NCI-H2029 (cell line): Measurements from ENCODE around the gene SAFB.

ENCODE experiments used
- DNase-seq: peaks from one replicate; lab custom pipeline; 2025; lab: John Stamatoyannopoulos, UW

SAFB gene

DNA sequence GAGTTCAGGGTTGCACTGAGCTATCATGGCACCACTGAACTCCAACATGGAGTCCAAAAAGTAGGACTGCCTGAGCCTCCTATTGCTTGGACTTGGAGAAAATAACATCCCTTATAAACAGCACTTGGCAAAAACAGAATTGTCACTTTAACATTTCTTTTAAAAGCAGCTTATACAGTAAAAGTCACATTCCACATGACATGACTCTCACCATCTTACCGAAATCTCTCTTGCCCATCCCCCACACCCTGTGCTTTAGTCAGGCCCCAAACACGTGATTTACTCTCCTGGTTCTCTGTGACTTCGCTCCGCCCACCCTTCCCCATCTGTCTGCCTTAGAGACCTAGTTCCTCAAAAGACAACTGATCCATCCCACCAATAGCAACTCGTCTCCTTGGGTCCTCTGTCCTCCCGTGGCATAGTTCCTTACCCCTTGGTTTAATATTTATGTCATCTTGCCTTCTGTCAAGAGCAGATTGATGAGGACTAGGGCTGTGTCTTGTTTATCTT, 4.6 kb downstream of the SAFB start:
- no peak for DNase-seq

GRCh38 chr19:5628461-5628860, 5.6 kb downstream of the SAFB start:
- DNase-seq, result no peak

DNA sequence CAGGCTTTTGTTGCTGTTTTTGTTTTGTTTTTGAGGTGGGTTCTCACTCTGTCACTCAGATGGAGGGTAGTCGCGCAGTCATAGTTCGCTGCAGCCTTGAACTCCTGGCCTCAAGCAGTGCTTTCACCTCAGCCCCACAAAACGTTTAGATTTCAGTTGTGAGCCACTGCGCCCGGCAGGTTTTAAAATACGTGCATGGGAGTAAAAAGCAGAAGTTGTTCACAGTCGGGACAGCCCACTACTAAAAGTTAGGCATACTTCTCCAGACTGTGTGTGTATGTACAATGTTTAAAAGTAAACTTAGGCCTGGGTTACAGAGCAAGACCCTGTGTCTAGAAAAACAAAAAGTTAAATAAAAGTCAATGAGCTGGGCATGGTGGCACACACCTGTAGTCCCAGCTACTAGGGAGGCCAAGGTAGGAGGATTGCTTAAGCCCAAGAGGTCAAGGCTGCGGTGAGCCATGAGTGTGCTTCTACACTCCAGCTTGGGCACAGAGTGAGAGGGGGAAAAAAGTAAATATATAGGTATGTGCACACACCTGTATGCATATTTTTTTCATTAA, 6.1 kb downstream of the SAFB start:
- DNase-seq, result no peak

GRCh38 chr19:5631567-5632240, 8.8 kb downstream of the SAFB start:
- DNase-seq, result no peak

GRCh38 chr19:5632241-5632612, 9.3 kb downstream of the SAFB start:
- DNase-seq, result no peak

- no peak for DNase-seq
These were observed 9.8 kb downstream of the SAFB start for GRCh38 chr19:5632657-5633056.

- no peak for DNase-seq
These were observed 12.5 kb downstream of the SAFB start for GRCh38 chr19:5635427-5635826.

GRCh38 chr19:5637971-5638370, 15.1 kb downstream of the SAFB start:
- no peak for DNase-seq

DNA sequence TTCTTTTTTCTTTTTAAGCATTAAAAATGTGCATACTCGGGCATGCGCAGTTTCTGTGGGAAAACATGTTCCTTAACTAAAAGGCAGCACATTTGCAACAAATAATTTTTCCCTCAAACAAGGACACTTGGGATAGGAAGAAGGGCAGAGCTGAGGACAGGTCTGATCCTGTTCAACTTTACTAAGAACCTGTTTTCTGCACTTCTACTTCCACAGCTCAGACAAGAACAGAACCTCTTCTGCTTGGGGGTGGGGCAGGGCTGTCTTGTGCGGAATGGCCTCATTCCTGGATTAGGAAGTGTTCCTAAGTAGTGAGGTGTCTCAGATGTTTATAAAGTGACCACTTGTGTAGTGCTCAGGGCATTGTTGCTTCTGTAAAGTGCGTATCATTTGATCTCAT, 18.3 kb downstream of the SAFB start:
- no peak for DNase-seq

DNA sequence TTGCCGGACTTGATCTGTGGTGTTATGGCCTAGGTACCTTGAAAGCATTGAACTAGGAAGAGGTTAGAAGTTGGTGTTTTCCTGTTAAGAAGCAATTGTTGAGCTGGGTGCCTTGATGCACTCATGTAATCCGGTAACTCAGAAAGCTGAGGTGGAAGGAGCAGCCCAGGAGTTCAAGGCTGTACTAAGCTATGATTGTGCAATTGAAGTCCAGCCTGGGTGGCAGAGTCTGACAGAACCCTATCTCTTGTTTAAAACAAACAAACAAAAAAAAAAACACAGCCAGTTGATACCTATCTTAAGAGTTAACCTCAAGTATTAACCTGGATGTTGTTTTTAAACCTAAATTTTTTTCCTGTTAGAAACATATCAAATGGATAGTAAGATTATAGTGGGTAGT, 19.3 kb downstream of the SAFB start:
- no peak for DNase-seq

GRCh38 chr19:5643060-5643459, 20.2 kb downstream of the SAFB start:
- DNase-seq, result no peak

DNA sequence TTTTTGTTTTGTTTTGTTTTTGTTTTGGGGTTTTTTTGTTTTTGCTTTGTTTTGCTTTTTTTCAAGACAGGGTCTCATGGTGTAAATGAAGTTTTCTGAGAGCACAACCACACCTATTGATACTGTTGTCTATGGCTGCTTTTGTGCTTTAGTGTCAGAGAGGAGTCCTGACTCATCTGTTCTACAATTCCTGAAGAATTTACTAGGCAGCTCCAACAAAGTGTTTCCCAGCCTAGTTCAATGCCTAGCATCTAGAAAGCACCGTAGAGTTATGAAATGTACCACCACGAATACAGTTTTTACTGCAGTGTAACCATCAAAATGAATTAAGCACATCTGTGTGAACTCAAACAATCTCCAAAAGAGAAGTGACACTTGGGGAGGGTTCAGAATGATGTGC, 21.2 kb downstream of the SAFB start:
- no peak for DNase-seq

DNA sequence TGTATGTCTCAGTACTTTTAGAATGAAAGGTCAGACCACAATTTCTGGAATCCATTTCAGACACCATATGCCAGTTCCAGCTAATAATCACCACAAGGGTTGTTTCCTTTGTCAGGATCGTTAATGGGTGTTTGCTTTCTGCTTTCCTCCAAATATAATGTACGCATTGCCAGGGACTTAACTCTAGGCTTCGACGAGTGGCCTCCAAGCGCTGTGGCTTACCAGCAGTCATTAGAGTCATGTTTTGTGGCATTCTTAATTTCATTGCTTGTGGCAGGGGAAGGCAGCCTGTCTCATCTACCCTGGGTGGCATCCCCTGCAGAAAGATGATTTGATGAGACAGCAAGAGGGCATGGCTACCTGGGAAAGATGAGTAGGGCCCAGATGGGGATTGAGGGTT, 22.5 kb downstream of the SAFB start:
- DNase-seq, result peak; percentile 34

GRCh38 chr19:5646703-5647102, 23.8 kb downstream of the SAFB start:
- no peak for DNase-seq

DNA sequence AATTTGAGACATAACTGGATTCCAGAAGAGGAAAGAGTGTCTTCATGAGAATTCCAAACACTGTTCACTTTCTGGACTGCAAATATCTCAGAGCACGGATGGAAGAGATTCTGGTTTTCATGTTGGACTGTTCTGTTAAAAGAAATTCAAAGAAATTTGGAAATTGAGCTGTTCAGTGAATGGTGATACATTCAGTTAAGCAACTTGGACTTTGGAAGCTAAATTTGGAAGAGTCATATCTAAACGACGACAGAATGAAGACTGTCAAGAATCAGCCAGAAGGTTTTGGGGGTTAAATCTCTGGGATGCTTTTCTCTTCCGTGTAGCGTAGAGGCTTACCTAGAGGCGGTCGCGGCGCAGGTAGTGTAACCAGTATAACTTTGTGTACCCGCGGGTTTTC, 25.6 kb downstream of the SAFB start:
- DNase-seq, result no peak

GRCh38 chr19:5651361-5651760, 28.5 kb downstream of the SAFB start:
- no peak for DNase-seq

GRCh38 chr19:5652261-5652660, 29.4 kb downstream of the SAFB start:
- no peak for DNase-seq

DNA sequence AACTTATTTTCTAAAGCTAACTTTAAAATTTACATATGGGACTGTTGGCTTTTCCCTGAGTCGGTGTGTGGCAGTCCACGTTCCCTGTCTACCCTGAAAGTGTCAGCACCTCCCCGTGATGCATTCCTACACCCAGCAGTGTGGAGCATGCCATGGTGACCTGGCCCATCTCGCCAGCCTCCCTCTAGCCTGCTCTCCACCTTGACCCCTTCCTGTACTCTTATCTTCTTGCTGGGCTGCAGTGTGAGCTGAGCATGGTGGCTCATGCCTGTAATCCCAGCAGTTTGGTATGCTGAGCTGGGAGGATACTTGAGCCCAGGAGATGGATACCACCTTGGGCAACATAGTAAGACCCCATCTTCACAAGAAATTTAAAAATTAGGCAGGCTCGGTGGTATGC, 32.0 kb downstream of the SAFB start:
- no peak for DNase-seq

DNA sequence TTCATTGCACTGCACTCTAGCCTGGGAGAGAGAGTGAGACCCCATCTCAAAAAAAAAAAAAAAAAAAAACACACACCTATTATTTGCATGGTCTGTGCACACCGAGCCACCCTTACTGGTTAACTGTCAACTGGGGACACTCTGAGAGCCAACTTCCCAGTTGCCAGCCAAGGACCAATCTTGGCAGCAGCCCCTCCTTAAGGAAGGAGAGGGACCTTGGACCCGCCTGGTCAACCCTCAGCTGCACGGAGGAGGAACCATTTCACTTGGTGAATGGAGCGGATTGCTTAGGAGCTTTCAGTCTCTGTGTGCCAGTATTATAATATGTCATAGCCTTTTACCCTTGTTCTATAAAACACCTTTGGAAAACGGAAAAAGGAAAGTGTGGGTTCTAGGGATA, 32.5 kb downstream of the SAFB start:
- no peak for DNase-seq

DNA sequence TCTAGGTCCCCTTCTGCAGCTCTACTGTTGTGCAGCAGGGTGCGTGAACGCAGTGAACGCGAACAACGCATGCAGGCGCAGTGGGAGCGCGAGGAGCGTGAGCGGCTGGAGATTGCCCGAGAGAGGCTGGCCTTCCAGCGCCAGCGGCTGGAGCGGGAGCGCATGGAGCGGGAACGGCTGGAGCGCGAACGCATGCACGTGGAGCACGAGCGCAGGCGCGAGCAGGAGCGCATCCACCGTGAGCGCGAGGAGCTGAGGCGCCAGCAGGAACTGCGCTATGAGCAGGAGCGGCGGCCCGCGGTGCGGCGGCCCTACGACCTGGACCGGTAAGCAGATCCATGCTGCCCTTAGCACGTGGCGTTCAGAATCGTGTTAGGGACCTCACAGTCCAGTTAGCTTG, 38.6 kb downstream of the SAFB start:
- DNase-seq, result no peak

GRCh38 chr19:5663904-5664303, 41.0 kb downstream of the SAFB start:
- no peak for DNase-seq

DNA sequence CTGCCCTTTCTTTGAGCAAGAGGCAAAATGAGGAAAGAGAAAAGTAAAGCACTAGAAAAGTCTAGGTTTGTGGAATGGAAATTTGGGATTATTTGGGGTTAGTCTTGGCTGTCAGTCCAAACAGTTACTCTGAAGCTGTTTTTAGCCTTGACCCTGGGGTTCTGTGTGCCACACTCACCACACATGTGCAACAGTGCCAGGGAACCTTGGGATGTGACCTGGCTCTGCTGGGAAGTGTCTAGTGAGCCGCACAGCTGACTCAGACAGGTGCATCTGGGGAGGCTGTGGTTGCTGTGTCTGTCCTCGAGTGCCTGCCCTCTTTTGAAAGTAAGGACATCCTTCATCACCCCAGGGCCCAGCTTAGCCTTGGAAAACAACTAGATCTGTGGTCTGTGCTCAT, 41.6 kb downstream of the SAFB start:
- no peak for DNase-seq

- no peak for DNase-seq
These were observed 43.1 kb downstream of the SAFB start for GRCh38 chr19:5665781-5666513.
